ENCODE data around the gene RENBP. TPM values are rescaled to one million over a fixed set of nuclear protein-coding genes. Genes with fewer than 3 reads are reported as not detected.

RENBP gene
- total RNA-seq, 3 donors from 2014 or later, result 6.9 to 10.4 (median 8.6) TPM

DNA sequence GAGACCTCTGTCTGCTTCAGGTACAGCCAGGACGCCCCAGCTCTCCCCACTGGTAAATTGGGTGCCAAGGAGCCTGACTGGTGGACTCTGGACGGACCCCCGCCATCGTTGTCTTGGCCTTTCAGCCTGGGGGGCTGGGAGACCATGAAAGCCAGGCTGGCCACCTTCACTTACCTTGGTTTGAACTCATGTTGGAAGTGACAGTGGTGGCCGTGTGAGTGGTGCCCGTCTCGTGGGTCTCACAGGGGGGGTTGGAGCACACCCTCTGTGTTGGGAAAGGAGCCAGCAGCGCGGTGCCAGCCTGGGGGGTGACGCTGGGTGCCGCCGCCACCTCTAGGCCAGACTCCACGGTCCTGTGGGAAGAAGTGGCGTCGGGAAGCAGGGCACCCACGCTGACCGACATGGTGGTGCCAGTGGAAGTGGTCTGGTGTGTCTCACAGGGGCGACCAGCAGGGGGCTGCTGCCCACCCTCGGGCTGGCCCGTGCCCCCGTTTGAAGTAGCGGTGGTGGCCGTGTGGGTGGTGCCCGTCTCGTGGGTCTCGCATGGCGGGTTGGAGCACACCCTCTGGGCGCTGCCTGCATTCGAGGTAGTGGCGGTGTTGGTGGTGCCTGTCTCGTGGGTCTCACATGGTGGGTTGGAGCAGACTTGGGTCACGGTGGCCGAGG lies 9.6 kb upstream of the RENBP start:
- peaks cover 18% of the 10 kb centered on the region for H3K36me3 Mint-ChIP-seq (ENCODE audit: insufficient read depth)
- DNase-seq (no peak), ATAC-seq (peak in 1 of 2 donors; percentile 3)
- H3K27me3 Mint-ChIP-seq (ENCODE audit: low read depth), result no peaks in the 10 kb centered on the region
- peaks cover 3% of the 10 kb centered on the region for H3K4me1 Mint-ChIP-seq (ENCODE audit: low read depth)
- no peak overlapping the region for H3K4me3 Mint-ChIP-seq
- H3K9me3 Mint-ChIP-seq, result no peaks in the 10 kb centered on the region

DNA sequence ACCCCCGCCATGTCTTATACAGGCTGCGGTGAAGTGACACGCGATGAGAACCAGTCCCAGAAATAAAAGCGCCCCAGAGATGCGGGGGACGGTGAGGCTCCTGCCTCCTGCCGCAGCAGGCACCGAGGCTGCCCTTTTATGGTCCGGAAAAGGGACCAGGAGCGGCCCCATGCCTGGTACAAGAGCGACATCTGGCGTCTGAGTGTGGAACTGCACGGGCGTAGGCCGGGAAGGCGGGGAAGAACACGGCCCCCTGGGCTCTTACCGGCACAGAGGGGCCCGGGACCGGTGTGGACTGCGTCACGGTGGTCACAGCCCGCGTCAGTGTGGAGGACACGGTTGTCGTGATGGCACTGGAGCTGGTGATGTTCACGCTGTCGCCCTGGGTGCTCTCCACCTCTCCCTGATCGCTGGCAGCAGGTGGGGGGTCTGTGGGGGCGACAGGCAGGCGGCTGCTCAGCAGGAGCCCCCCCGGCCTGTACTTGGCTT lies 8.9 kb upstream of the RENBP start:
- peak; percentile 64 to 72 for ATAC-seq
- Mint-ChIP-seq H3K27me3 (ENCODE audit: low read depth) (no peaks in the 10 kb centered on the region), H3K4me3 (no peak overlapping the region), H3K36me3 (ENCODE audit: insufficient read depth) (peaks cover 18% of the 10 kb centered on the region), H3K4me1 (ENCODE audit: low read depth) (peaks cover 3% of the 10 kb centered on the region), H3K9me3 (no peaks in the 10 kb centered on the region)
- peak; percentile 82 for DNase-seq

DNA sequence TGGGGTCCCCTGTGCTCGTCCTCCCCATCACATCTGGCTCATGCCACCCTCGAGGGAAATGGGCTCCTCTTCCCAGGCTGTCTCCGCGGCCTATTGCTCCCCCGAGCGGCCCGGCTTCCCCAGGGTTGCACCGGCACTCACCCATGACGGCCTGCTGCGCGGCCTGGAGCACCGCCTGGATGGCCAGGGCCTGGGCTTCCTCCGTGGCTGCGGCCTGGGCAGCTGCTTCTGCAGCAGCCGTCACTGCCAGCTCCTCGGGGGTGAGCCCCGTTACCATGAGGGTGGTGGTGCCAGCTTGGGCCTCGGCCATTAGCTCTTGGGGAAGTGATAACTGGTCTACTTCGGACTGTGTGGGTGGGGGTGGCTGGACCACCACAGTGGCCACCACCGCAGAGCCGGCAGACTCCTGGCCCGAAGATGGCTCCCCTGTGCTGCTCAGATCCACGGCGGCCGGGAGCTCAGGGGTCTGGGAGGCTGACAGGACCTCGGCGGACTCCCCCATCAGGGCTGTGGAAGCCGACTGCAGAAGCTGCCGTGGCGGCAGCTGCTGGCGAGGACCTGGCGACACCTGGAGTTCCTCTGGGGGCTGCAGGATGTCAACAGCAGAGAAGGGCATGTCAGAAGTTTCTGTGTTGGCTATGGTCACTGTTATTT lies 8.1 kb upstream of the RENBP start:
- DNase-seq (no peak), ATAC-seq (no peak)
- Mint-ChIP-seq H3K4me1 (ENCODE audit: low read depth) (peaks cover 7% of the 10 kb centered on the region), H3K9me3 (no peaks in the 10 kb centered on the region), H3K27me3 (ENCODE audit: low read depth) (no peaks in the 10 kb centered on the region), H3K36me3 (ENCODE audit: insufficient read depth) (peaks cover 19% of the 10 kb centered on the region), H3K4me3 (no peak overlapping the region)

DNA sequence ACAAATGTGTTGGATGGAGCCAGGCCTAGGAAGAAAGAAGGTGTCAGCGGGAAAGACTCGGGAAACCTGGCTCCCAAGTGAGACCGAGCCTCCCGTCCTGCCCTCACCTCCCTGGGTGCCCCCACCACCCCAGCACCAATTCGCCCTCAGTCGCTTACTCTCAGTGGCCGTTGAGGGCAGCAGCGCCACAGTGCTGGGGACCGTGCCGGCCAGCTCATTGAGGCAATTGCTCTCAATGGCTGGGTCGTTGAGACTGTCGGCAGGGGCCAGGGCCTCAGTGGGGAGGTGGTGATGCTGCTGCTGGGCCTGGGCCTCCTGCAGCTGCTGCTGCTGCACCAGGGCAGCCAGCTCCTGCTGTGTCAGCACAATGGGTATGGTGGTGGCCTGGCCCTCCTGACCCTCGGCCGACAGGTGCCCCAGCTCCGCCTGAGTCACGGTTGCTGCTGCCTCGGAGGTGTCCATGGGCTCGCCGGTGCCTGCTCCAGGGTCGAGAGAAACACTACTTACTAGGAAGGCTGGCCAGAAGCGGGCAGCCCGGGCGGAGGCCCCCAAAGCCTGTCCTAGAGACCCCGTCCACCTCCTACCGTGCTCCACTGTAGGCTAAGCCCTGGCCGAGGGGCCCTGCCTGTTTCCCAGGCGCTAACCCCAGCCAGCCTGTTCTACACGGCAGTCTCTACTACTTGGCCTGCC lies 7.4 kb upstream of the RENBP start:
- no peak overlapping the region for H3K4me3 Mint-ChIP-seq
- H3K36me3 Mint-ChIP-seq (ENCODE audit: insufficient read depth), result peaks cover 20% of the 10 kb centered on the region
- H3K9me3 Mint-ChIP-seq, result no peaks in the 10 kb centered on the region
- no peaks in the 10 kb centered on the region for H3K27me3 Mint-ChIP-seq (ENCODE audit: low read depth)
- DNase-seq (no peak), ATAC-seq (no peak)
- H3K4me1 Mint-ChIP-seq (ENCODE audit: low read depth), result peaks cover 11% of the 10 kb centered on the region

- no peaks in the 10 kb centered on the region for H3K27me3 Mint-ChIP-seq (ENCODE audit: low read depth)
- no peaks in the 10 kb centered on the region for H3K9me3 Mint-ChIP-seq
- H3K36me3 Mint-ChIP-seq (ENCODE audit: insufficient read depth), result peaks cover 19% of the 10 kb centered on the region
- peaks cover 13% of the 10 kb centered on the region for H3K4me1 Mint-ChIP-seq (ENCODE audit: low read depth)
- ATAC-seq (no peak), DNase-seq (no peak)
- no peak overlapping the region for H3K4me3 Mint-ChIP-seq
These were observed 5.7 kb upstream of the RENBP start for GRCh38 chrX:153950127-153950526.

DNA sequence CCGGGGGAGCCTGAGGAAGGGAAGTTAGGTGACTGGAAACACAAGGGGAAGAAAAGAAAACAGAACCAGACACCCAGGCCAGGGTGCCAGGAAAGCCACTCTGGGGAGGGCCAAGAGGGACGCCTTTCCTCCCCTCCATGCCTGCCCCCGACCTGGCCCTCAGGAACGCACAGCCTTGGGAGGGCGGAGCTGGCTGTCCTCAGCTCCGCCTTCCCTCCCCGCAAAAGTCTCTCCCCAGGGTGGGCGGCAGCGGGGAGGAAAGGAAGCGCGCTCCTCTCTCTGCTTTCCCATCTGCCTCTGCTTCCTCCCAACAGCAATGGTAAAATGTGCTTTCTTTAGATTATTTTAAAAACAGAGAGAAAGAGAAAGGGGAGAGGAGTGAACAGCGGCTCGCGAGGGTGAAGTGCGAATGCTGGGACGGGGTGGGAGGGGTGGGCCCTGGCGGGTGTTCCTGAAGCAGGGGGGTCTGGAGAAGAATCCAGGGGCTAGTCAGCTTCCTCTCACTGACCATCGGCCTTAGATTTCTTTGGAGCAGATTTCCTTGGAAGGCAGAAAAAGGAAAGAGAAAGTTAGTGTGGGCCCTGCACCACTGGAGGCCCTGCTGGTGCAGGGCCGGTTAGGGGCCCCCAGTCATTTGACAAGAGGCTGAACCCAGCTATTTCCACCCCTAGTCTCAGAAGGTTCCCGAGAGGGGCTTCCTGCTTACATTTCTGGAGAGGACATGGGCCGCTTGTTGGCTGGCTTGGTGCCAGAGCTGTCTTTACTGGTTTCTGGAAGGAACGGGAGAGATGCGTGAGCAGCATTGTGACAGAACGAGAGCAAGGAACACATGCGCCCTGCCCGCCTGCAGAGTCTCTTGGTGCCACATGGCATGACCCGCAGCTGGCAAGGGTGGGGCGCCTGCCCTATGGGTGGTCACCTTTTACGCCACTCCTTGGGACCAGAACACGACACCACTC lies 4.7 kb upstream of the RENBP start:
- Mint-ChIP-seq H3K27me3 (ENCODE audit: low read depth) (no peaks in the 10 kb centered on the region), H3K4me3 (no peak overlapping the region), H3K9me3 (no peaks in the 10 kb centered on the region), H3K4me1 (ENCODE audit: low read depth) (peaks cover 14% of the 10 kb centered on the region), H3K36me3 (ENCODE audit: insufficient read depth) (peaks cover 15% of the 10 kb centered on the region)
- ATAC-seq (no peak), DNase-seq (no peak)

GRCh38 chrX:153948002-153948466 lies 3.6 kb upstream of the RENBP start:
- DNase-seq (no peak), ATAC-seq (peak; percentile 4 to 7)
- H3K9me3 Mint-ChIP-seq, result no peaks in the 10 kb centered on the region
- peaks cover 18% of the 10 kb centered on the region for H3K4me1 Mint-ChIP-seq (ENCODE audit: low read depth)
- H3K36me3 Mint-ChIP-seq (ENCODE audit: insufficient read depth), result peaks cover 11% of the 10 kb centered on the region
- no peak overlapping the region for H3K4me3 Mint-ChIP-seq
- H3K27me3 Mint-ChIP-seq (ENCODE audit: low read depth), result no peaks in the 10 kb centered on the region

GRCh38 chrX:153947009-153947769 lies 2.7 kb upstream of the RENBP start:
- Mint-ChIP-seq H3K36me3 (ENCODE audit: insufficient read depth) (peaks cover 11% of the 10 kb centered on the region), H3K9me3 (no peaks in the 10 kb centered on the region), H3K4me3 (no peak overlapping the region), H3K27me3 (ENCODE audit: low read depth) (no peaks in the 10 kb centered on the region), H3K4me1 (ENCODE audit: low read depth) (peaks cover 18% of the 10 kb centered on the region)
- DNase-seq (peak; percentile 75), ATAC-seq (peak; percentile 79 to 84)

DNA sequence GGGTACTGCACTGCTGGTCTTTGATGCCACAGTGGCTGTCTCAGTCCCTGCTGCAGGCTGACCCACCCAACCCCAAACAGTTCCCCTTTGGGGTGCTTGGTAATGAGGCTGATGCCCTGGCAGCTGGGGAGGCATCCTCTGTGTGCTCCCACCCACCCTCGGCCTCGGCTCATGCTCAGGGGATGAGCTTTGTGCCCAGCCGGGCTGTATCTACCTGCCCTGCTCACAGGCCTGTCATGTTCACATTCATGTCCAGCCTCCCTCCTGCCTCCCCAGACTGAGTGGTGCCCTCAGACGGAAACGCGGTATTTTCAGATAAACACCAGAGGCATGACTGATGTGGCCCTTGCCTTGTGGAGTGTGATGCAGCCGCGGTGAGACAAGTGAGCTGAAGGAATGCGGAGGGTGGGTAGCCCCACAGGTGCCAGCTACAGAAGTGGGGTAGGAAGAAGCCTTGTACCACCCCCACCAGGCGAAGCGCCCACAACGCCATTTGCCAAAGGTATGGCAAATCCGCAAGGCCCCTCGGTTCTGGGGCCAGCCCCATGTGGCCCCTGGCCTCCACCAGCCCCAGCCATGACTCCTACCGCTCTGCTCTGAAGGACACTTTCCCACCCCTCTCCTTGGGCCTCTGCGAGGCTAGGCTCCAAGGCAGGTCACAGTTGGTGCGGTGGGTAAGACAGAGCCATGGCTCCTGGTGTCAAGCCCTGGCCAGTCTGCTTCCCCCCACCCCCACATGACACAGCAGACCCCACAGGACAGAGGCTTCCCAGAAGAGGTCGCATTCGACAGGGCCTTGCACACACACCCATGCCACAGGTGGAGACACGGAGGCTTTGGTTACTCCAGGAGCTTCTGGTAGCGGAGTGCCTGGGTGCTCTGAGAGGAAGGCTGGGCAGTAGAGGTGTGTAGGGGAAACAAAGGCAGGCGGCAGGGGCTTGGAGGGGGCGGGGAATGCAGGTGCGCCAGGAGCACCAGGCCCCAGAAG lies 1.8 kb upstream of the RENBP start:
- Mint-ChIP-seq H3K4me3 (no peak overlapping the region), H3K9me3 (no peaks in the 10 kb centered on the region), H3K36me3 (ENCODE audit: insufficient read depth) (peaks cover 8% of the 10 kb centered on the region), H3K27me3 (ENCODE audit: low read depth) (no peaks in the 10 kb centered on the region), H3K4me1 (ENCODE audit: low read depth) (peaks cover 19% of the 10 kb centered on the region)
- ATAC-seq (no peak), DNase-seq (no peak)

- peak in 1 of 2 donors; percentile 1 for ATAC-seq
- no peaks in the 10 kb centered on the region for H3K9me3 Mint-ChIP-seq
These were observed 332 bp upstream of the RENBP start for GRCh38 chrX:153944800-153945150.

GRCh38 chrX:153941336-153942252 lies 2.8 kb downstream of the RENBP start:
- Mint-ChIP-seq H3K4me3 (peak overlapping the region; percentile 71), H3K27me3 (ENCODE audit: low read depth) (no peaks in the 10 kb centered on the region), H3K36me3 (ENCODE audit: insufficient read depth) (no peaks in the 10 kb centered on the region), H3K4me1 (ENCODE audit: low read depth) (peaks cover 12% of the 10 kb centered on the region), H3K9me3 (no peaks in the 10 kb centered on the region)
- no peak for ATAC-seq
- DNase-seq, result no peak

More at GRCh38 chrX:153944800-153945150, 332 bp upstream of the RENBP start:
- no peaks in the 10 kb centered on the region for H3K27me3 Mint-ChIP-seq (ENCODE audit: low read depth)
- H3K4me1 Mint-ChIP-seq (ENCODE audit: low read depth), result peaks cover 21% of the 10 kb centered on the region
- peaks cover 2% of the 10 kb centered on the region for H3K36me3 Mint-ChIP-seq (ENCODE audit: insufficient read depth)
- DNase-seq, result no peak
- H3K4me3 Mint-ChIP-seq, result peak overlapping the region; percentile 29

- no peak for ATAC-seq
- Mint-ChIP-seq H3K27me3 (ENCODE audit: low read depth) (no peaks in the 10 kb centered on the region), H3K36me3 (ENCODE audit: insufficient read depth) (no peaks in the 10 kb centered on the region), H3K9me3 (no peaks in the 10 kb centered on the region), H3K4me3 (no peak overlapping the region), H3K4me1 (ENCODE audit: low read depth) (peaks cover 11% of the 10 kb centered on the region)
- DNase-seq, result no peak
These were observed 4.9 kb downstream of the RENBP start for GRCh38 chrX:153939573-153939972.
